GM23338 (cell line): Measurements from ENCODE around the gene IL7R. TPM values are rescaled to one million over a fixed set of nuclear protein-coding genes. Genes with fewer than 3 reads are reported as not detected.

ENCODE experiments used
- ATAC-seq: fragments of 200-7000 bp; cut with Tn5 transposase; 3 replicates; pipeline ENCODE4 v1.9.1; 2020
- DNase-seq: peaks from one replicate; pipeline ENCODE4 v3.0.0-alpha.2; 2015; ENCODE audit warnings: low spot score
- H2AFZ ChIP-seq: fragments of 200-600 bp; sonication (generic); 2 replicates; pipeline ENCODE4 v1.8.0; 2016; ENCODE audit warnings: antibody characterized with exemption, mild to moderate bottlenecking, moderate library complexity
- H3F3A ChIP-seq: fragments of 200-600 bp; sonication (generic); replicated peaks from 2 replicates; pipeline ENCODE4 v1.8.0; 2017; ENCODE audit warnings: antibody characterized with exemption, mixed run types, low read depth
- H3K27ac ChIP-seq: fragments of 200-600 bp; sonication (generic); 2 replicates; pipeline ENCODE4 v1.6.1; 2016; ENCODE audit warnings: low read depth
- H3K27me3 ChIP-seq: fragments of 200-600 bp; sonication (generic); 2 replicates; pipeline ENCODE4 v1.8.0; 2016; ENCODE audit warnings: mild to moderate bottlenecking, mixed run types, moderate library complexity; ENCODE audit not compliant: insufficient read depth
- H3K36me3 ChIP-seq: fragments of 200-600 bp; sonication (generic); 2 replicates; pipeline ENCODE4 v1.8.0; 2016; ENCODE audit warnings: mild to moderate bottlenecking; ENCODE audit not compliant: insufficient read depth
- H3K4me1 ChIP-seq: fragments of 200-600 bp; sonication (generic); 2 replicates; pipeline ENCODE4 v1.8.0; 2016; ENCODE audit warnings: mild to moderate bottlenecking, moderate library complexity; ENCODE audit not compliant: insufficient read depth
- H3K4me2 ChIP-seq: fragments of 200-600 bp; sonication (generic); 2 replicates; pipeline ENCODE4 v1.7.1; 2017; ENCODE audit warnings: mixed run types
- H3K4me3 ChIP-seq: fragments of 200-600 bp; sonication (generic); 2 replicates; pipeline ENCODE4 v1.6.1; 2016; ENCODE audit warnings: mixed run types
- H3K79me2 ChIP-seq: fragments of 200-600 bp; sonication (generic); replicated peaks from 2 replicates; pipeline ENCODE4 v1.8.0; 2017; ENCODE audit warnings: mild to moderate bottlenecking; ENCODE audit not compliant: insufficient read depth
- H3K9me2 ChIP-seq: fragments of 200-600 bp; sonication (generic); 2 replicates; pipeline ENCODE4 v1.8.0; 2017; ENCODE audit not compliant: insufficient read depth
- H4K20me1 ChIP-seq: fragments of 200-600 bp; sonication (generic); replicated peaks from 2 replicates; pipeline ENCODE4 v1.8.0; 2017; ENCODE audit warnings: mild to moderate bottlenecking; ENCODE audit not compliant: insufficient read depth
- H3K27ac Mint-ChIP-seq: 2 replicates; pipeline ENCODE4 v1.8.0; 2020; ENCODE audit warnings: inconsistent platforms, mild to moderate bottlenecking, moderate library complexity, mixed read lengths
- H3K27me3 Mint-ChIP-seq: 3 replicates; pipeline ENCODE4 v1.8.0; 2022; ENCODE audit warnings: low read depth, mild to moderate bottlenecking, moderate library complexity, mixed read lengths, inconsistent platforms; ENCODE audit not compliant: insufficient read depth, poor library complexity
- H3K36me3 Mint-ChIP-seq: 3 replicates; pipeline ENCODE4 v1.8.0; 2021; ENCODE audit warnings: low read depth, mild to moderate bottlenecking, inconsistent platforms, moderate library complexity, mixed read lengths
- H3K4me1 Mint-ChIP-seq: 3 replicates; pipeline ENCODE4 v1.8.0; 2020; ENCODE audit warnings: mild to moderate bottlenecking, inconsistent platforms, mixed read lengths
- H3K4me3 Mint-ChIP-seq: 3 replicates; pipeline ENCODE4 v1.8.0; 2021; ENCODE audit warnings: moderate library complexity, mild to moderate bottlenecking, inconsistent platforms, mixed read lengths
- H3K9me3 Mint-ChIP-seq: 3 replicates; pipeline ENCODE4 v1.8.0; 2020; ENCODE audit warnings: moderate library complexity, mild to moderate bottlenecking, inconsistent platforms, mixed read lengths
- EZH2 ChIP-seq: fragments of 200-600 bp; sonication (generic); IDR thresholded peaks from one replicate; pipeline ENCODE4 v1.8.0; 2017; ENCODE audit warnings: antibody characterized with exemption, mild to moderate bottlenecking, low read depth; ENCODE audit not compliant: unreplicated experiment
- EZH2phosphoT487 ChIP-seq: fragments of 200-600 bp; sonication (generic); IDR thresholded peaks from one replicate; pipeline ENCODE4 v1.8.1; 2018; ENCODE audit warnings: antibody characterized with exemption; ENCODE audit not compliant: unreplicated experiment
- NANOG ChIP-seq: IDR thresholded peaks from 2 replicates; pipeline ENCODE4 v1.6.1; 2016; ENCODE audit warnings: antibody characterized with exemption, borderline replicate concordance
- POLR2AphosphoS5 ChIP-seq: IDR thresholded peaks from 2 replicates; pipeline ENCODE4 v1.6.1; 2016; ENCODE audit warnings: antibody characterized with exemption, low read depth
- ZNF114 ChIP-seq: fragments of 250-450 bp; sonication (Bioruptor Pico); IDR thresholded peaks from 2 replicates; pipeline ENCODE4 v1.5.0; 2020; ENCODE audit warnings: mild to moderate bottlenecking, moderate library complexity
- ZNF331 ChIP-seq: fragments of 250-450 bp; sonication (Bioruptor Pico); IDR thresholded peaks from 2 replicates; pipeline ENCODE4 v1.5.0; 2020; ENCODE audit warnings: low read depth, mild to moderate bottlenecking, moderate library complexity
- polyA plus RNA-seq: library from polyadenylated mRNA; unstranded; fragments of >200 nt; fragmentation: Nextera tagmentation; extraction: Ambion mirVana; gene quantifications from 2 replicates; pipeline ENCODE4 v1.2.1, GENCODE V29; 2016
- total RNA-seq: library from RNA; depleted of rRNA; stranded (reverse); fragments of >200 nt; shearing (Covaris generic); gene quantifications from 2 replicates; pipeline ENCODE4 v1.2.3, GENCODE V29; 2014
- TF ChIP-seq, protein P1 (sequence below): IDR thresholded peaks from one replicate; pipeline ENCODE4 v1.6.1; 2018; ENCODE audit warnings: antibody characterized with exemption; ENCODE audit not compliant: unreplicated experiment
- TF ChIP-seq, protein P2 (sequence below), 2 experiments: fragments of 200-600 bp in 1 of 2; sonication (generic) in 1 of 2; conservative IDR thresholded peaks; 2 replicates each; pipeline versions ENCODE4 v1.5.1 to v1.6.1; 2016 to 2017; ENCODE audit warnings: antibody characterized with exemption in 2 of 2, low read depth in 2 of 2, mild to moderate bottlenecking in 2 of 2, moderate library complexity in 1 of 2
- TF ChIP-seq, protein P3 (sequence below): fragments of 250-450 bp; sonication (Bioruptor Pico); IDR thresholded peaks from 2 replicates; pipeline ENCODE4 v1.5.0; 2020; ENCODE audit warnings: mild to moderate bottlenecking, moderate library complexity
- TF ChIP-seq, protein P4 (sequence below): IDR thresholded peaks from 2 replicates; pipeline ENCODE4 v1.6.1; 2016; ENCODE audit warnings: antibody characterized with exemption

The IL7R gene
- total and polyA plus RNA-seq, 2 experiments from 2014 or later: not detected

DNA sequence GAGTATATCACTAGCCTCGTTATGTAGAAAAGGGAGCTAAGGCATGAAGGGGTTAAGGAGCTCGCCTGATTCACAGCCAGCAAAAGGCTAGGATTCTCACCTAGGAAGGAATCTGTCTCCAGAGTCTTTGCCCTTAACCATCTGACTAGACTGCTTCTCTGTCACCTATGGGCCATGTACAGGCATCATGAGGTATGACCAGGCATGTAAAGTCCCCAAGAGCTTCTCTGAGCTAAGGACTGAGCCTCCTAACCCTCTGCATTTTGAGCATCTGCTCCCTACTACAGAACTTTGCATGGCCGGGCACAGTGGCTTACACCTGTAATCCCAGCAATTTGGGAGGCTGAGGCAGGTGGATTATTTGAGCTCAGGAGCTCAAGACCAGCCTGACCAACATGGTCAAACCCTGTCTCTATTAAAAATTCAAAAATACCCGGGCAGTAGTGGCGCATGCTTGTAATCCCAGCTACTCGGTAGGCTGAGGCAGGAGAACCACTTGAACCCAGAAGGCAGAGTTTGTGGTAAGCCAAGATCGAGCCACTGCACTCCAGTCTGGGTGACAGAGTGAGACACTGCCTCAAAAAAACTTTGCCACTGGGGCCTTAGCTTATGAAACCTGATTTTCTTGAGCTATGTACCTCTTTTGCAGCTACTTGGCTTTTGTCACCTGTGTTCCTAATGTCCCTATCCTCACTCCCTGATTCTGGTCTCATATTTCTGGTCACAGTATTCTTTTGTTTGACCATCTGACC lies 33.2 kb upstream of the IL7R start:
- Histone ChIP-seq H3K9me2 (peaks cover 3% of the 10 kb centered on the region; the same call in 1 of the 2 replicates), H3K4me1 (no peaks in the 10 kb centered on the region), H2AFZ (no peak overlapping the region), H3K4me2 (no peak overlapping the region), H3K27ac (no peak overlapping the region), H4K20me1 (no peaks in the 10 kb centered on the region), H3F3A (no peaks in the 10 kb centered on the region), H3K4me3 (no peak overlapping the region), H3K27me3 (no peaks in the 10 kb centered on the region), H3K36me3 (no peaks in the 10 kb centered on the region), H3K79me2 (no peaks in the 10 kb centered on the region)
- DNase-seq: no peak
- TF ChIP-seq ZNF114 (no peak), POLR2AphosphoS5 (no peak), EZH2phosphoT487 (no peak), NANOG (no peak), EZH2 (no peak), ZNF331 (CRISPR knock-in tag) (no peak)
- TF ChIP-seq, protein P1, sequence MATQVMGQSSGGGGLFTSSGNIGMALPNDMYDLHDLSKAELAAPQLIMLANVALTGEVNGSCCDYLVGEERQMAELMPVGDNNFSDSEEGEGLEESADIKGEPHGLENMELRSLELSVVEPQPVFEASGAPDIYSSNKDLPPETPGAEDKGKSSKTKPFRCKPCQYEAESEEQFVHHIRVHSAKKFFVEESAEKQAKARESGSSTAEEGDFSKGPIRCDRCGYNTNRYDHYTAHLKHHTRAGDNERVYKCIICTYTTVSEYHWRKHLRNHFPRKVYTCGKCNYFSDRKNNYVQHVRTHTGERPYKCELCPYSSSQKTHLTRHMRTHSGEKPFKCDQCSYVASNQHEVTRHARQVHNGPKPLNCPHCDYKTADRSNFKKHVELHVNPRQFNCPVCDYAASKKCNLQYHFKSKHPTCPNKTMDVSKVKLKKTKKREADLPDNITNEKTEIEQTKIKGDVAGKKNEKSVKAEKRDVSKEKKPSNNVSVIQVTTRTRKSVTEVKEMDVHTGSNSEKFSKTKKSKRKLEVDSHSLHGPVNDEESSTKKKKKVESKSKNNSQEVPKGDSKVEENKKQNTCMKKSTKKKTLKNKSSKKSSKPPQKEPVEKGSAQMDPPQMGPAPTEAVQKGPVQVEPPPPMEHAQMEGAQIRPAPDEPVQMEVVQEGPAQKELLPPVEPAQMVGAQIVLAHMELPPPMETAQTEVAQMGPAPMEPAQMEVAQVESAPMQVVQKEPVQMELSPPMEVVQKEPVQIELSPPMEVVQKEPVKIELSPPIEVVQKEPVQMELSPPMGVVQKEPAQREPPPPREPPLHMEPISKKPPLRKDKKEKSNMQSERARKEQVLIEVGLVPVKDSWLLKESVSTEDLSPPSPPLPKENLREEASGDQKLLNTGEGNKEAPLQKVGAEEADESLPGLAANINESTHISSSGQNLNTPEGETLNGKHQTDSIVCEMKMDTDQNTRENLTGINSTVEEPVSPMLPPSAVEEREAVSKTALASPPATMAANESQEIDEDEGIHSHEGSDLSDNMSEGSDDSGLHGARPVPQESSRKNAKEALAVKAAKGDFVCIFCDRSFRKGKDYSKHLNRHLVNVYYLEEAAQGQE: no peak
- TF ChIP-seq, protein P2, sequence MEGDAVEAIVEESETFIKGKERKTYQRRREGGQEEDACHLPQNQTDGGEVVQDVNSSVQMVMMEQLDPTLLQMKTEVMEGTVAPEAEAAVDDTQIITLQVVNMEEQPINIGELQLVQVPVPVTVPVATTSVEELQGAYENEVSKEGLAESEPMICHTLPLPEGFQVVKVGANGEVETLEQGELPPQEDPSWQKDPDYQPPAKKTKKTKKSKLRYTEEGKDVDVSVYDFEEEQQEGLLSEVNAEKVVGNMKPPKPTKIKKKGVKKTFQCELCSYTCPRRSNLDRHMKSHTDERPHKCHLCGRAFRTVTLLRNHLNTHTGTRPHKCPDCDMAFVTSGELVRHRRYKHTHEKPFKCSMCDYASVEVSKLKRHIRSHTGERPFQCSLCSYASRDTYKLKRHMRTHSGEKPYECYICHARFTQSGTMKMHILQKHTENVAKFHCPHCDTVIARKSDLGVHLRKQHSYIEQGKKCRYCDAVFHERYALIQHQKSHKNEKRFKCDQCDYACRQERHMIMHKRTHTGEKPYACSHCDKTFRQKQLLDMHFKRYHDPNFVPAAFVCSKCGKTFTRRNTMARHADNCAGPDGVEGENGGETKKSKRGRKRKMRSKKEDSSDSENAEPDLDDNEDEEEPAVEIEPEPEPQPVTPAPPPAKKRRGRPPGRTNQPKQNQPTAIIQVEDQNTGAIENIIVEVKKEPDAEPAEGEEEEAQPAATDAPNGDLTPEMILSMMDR (conservative IDR thresholded peaks at IDR 0.05; ENCODE audit: low read depth in 2 of 2): no peak
- TF ChIP-seq, protein P3, sequence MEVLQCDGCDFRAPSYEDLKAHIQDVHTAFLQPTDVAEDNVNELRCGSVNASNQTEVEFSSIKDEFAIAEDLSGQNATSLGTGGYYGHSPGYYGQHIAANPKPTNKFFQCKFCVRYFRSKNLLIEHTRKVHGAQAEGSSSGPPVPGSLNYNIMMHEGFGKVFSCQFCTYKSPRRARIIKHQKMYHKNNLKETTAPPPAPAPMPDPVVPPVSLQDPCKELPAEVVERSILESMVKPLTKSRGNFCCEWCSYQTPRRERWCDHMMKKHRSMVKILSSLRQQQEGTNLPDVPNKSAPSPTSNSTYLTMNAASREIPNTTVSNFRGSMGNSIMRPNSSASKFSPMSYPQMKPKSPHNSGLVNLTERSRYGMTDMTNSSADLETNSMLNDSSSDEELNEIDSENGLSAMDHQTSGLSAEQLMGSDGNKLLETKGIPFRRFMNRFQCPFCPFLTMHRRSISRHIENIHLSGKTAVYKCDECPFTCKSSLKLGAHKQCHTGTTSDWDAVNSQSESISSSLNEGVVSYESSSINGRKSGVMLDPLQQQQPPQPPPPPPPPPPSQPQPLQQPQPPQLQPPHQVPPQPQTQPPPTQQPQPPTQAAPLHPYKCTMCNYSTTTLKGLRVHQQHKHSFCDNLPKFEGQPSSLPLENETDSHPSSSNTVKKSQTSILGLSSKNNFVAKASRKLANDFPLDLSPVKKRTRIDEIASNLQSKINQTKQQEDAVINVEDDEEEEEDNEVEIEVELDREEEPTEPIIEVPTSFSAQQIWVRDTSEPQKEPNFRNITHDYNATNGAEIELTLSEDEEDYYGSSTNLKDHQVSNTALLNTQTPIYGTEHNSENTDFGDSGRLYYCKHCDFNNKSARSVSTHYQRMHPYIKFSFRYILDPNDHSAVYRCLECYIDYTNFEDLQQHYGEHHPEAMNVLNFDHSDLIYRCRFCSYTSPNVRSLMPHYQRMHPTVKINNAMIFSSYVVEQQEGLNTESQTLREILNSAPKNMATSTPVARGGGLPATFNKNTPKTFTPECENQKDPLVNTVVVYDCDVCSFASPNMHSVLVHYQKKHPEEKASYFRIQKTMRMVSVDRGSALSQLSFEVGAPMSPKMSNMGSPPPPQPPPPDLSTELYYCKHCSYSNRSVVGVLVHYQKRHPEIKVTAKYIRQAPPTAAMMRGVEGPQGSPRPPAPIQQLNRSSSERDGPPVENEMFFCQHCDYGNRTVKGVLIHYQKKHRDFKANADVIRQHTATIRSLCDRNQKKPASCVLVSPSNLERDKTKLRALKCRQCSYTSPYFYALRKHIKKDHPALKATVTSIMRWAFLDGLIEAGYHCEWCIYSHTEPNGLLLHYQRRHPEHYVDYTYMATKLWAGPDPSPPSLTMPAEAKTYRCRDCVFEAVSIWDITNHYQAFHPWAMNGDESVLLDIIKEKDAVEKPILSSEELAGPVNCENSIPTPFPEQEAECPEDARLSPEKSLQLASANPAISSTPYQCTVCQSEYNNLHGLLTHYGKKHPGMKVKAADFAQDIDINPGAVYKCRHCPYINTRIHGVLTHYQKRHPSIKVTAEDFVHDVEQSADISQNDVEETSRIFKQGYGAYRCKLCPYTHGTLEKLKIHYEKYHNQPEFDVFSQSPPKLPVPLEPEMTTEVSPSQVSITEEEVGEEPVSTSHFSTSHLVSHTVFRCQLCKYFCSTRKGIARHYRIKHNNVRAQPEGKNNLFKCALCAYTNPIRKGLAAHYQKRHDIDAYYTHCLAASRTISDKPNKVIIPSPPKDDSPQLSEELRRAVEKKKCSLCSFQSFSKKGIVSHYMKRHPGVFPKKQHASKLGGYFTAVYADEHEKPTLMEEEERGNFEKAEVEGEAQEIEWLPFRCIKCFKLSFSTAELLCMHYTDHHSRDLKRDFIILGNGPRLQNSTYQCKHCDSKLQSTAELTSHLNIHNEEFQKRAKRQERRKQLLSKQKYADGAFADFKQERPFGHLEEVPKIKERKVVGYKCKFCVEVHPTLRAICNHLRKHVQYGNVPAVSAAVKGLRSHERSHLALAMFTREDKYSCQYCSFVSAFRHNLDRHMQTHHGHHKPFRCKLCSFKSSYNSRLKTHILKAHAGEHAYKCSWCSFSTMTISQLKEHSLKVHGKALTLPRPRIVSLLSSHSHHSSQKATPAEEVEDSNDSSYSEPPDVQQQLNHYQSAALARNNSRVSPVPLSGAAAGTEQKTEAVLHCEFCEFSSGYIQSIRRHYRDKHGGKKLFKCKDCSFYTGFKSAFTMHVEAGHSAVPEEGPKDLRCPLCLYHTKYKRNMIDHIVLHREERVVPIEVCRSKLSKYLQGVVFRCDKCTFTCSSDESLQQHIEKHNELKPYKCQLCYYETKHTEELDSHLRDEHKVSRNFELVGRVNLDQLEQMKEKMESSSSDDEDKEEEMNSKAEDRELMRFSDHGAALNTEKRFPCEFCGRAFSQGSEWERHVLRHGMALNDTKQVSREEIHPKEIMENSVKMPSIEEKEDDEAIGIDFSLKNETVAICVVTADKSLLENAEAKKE: no peak
- TF ChIP-seq, protein P4, sequence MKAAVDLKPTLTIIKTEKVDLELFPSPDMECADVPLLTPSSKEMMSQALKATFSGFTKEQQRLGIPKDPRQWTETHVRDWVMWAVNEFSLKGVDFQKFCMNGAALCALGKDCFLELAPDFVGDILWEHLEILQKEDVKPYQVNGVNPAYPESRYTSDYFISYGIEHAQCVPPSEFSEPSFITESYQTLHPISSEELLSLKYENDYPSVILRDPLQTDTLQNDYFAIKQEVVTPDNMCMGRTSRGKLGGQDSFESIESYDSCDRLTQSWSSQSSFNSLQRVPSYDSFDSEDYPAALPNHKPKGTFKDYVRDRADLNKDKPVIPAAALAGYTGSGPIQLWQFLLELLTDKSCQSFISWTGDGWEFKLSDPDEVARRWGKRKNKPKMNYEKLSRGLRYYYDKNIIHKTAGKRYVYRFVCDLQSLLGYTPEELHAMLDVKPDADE: no peak
- H3K27me3 Mint-ChIP-seq: peaks cover 5% of the 10 kb centered on the region
- no peak overlapping the region for H3K4me3 Mint-ChIP-seq
- ATAC-seq: no peak
- no peak overlapping the region for H3K27ac Mint-ChIP-seq
- H3K4me1 Mint-ChIP-seq: no peaks in the 10 kb centered on the region
- no peaks in the 10 kb centered on the region for H3K36me3 Mint-ChIP-seq
- no peaks in the 10 kb centered on the region for H3K9me3 Mint-ChIP-seq
